Pancreas (tissue), 10 donors: Measurements from ENCODE around the gene DTNB. TPM values are rescaled to one million over a fixed set of nuclear protein-coding genes. Genes with fewer than 3 reads are reported as not detected.
A peak's percentile ranks its signal among the peaks of the same experiment; 100 is the strongest.
"Not testable (repeated sequence)": the region's sequence is repeated elsewhere in the genome, so short reads cannot be mapped to it uniquely, and the experiment has no call there.

Experiments
- ATAC-seq, 4 donors: fragments of 200-7000 bp; cut with Tn5 transposase; one replicate each; pipeline versions ENCODE4 v1.8.0 to v1.9.1; 2020; ENCODE audit warnings: mild to moderate bottlenecking in 4 of 4, moderate library complexity in 4 of 4
- DNase-seq, 6 donors: peaks; one replicate each; pipeline ENCODE4 v3.0.0-alpha.2; 2020
- FAIRE-seq: peaks from 2 replicates; lab custom pipeline; 2012; peaks lifted over from hg19 to GRCh38; lab: Jason Lieb, UNC
- H3K27ac ChIP-seq, 4 donors: fragments of 200-600 bp; sonication (generic); 1 replicate in 3 of 4; 2 replicates in 1 of 4; pipeline versions ENCODE4 v1.5.0 to v1.8.0; 2020
- H3K27me3 ChIP-seq, 4 donors: fragments of 200-600 bp; one replicate each; pipeline ENCODE4 v1.8.0; 2021
- H3K36me3 ChIP-seq, 3 donors: fragments of 200-600 bp; sonication (generic) in 1 of 3; one replicate each; pipeline versions ENCODE4 v1.5.0 to v1.8.0; 2020 to 2021
- H3K4me1 ChIP-seq, 3 donors: fragments of 200-600 bp; one replicate each; pipeline ENCODE4 v1.8.0; 2021
- H3K4me3 ChIP-seq, 4 donors: fragments of 200-600 bp; sonication (generic) in 2 of 4; one replicate each; pipeline versions ENCODE4 v1.5.0 to v1.8.0; 2020 to 2021
- H3K9me3 ChIP-seq, 4 donors: fragments of 200-600 bp; one replicate each; pipeline ENCODE4 v1.8.0; 2021
- CTCF ChIP-seq, 4 donors: fragments of 200-600 bp; sonication (generic) in 3 of 4; IDR thresholded peaks; one replicate each; pipeline versions ENCODE4 v1.5.0 to v1.8.0; 2021; ENCODE audit warnings: antibody characterized with exemption in 4 of 4
- WGBS, 2 donors: extraction: QIAGEN DNeasy Blood & Tissue Kit; methylation state at CpG; one replicate each; pipeline ENCODE4 v1.1.7; 2013; 5-methylcytosine and 5-hydroxymethylcytosine counted together
- intact Hi-C, 3 donors: fragments of 100-400 bp; cut with DNase I; formaldehyde crosslinking; loops; one replicate each; pipeline versions ENCODE4 v1.11.1 to v1.14.2; 2022
- polyA plus RNA-seq, 2 donors: library from polyadenylated mRNA; stranded (reverse); fragments of 200-250 nt; gene quantifications; one replicate each; pipeline ENCODE4 v1.2.3, GENCODE V29; 2013
- total RNA-seq, 6 donors: library from RNA; stranded (reverse); fragmentation: NEBNext Ultra II Directional in 4 of 6; extraction: Animal tissue kit (Norgen Biotek cat#: 25700) in 4 of 6; gene quantifications; one replicate each; pipeline versions ENCODE4 v1.2.1 to v1.2.4, GENCODE V29; 2021 to 2023
- donor health status: healthy with polysubstance abuse.
- donor health status: DM: no; HTN: no; CAD: no; lungs with moderate emphysema.
- donor health status: DM: no; HTN: no; CAD: no.
- donor health status: control.
- donor health status: control.
- donor health status: Bipolar disorder and iron deficiency.
- donor health status: DM: yes; HTN: yes; CAD: no.
- donor health status: DM: no; HTN: no; CAD: no.
- donor health status: DM: no; HTN: no; CAD: no.
- donor health status: DM: yes; HTN: yes; CAD: no.

The DTNB gene
- total and polyA plus RNA-seq, 8 donors: 10.8 to 27.8 (median 15.1) TPM

- no peak for DNase-seq
- Histone ChIP-seq H3K4me3 (no peak overlapping the region), H3K27ac (no peak overlapping the region), H3K27me3 (no peaks in the 10 kb centered on the region), H3K4me1 (no peaks in the 10 kb centered on the region), H3K9me3 (no peaks in the 10 kb centered on the region), H3K36me3 (no peaks in the 10 kb centered on the region)
- intact Hi-C loops: no loop called here
- ATAC-seq: no peak
- TF ChIP-seq CTCF (IDR thresholded peaks at IDR 0.05): no peak
- WGBS, 2 donors: 92 to 97% methylated on average over 2 of the region's 2 CpGs
- no peak for FAIRE-seq
Observed at GRCh38 chr2:25537526-25537925, 135.9 kb downstream of the DTNB start.

GRCh38 chr2:25535411-25536289, 137.7 kb downstream of the DTNB start:
- H3K27ac ChIP-seq, intact Hi-C loops, ATAC-seq, H3K9me3 ChIP-seq, H3K27me3 ChIP-seq, H3K36me3 ChIP-seq, H3K4me1 ChIP-seq, H3K4me3 ChIP-seq, FAIRE-seq: not testable (repeated sequence)
- WGBS, 2 donors: 98% methylated on average over 49 to 52 of the region's 52 CpGs
- DNase-seq: peak in 1 of 6 donors; percentile 54

- H3K4me3 ChIP-seq, FAIRE-seq, H3K27ac ChIP-seq, H3K27me3 ChIP-seq, ATAC-seq, intact Hi-C loops, H3K4me1 ChIP-seq, H3K36me3 ChIP-seq, H3K9me3 ChIP-seq: not testable (repeated sequence)
- DNase-seq: peak in 1 of 6 donors; percentile 49
- WGBS, 2 donors: 98 to 99% methylated on average over 22 of the region's 22 CpGs
Observed at GRCh38 chr2:25534937-25535336, 138.4 kb downstream of the DTNB start.

GRCh38 chr2:25534455-25534854, 138.9 kb downstream of the DTNB start:
- Histone ChIP-seq H3K4me3 (no peak overlapping the region), H3K27ac (no peak overlapping the region), H3K9me3 (no peaks in the 10 kb centered on the region), H3K4me1 (no peaks in the 10 kb centered on the region), H3K27me3 (no peaks in the 10 kb centered on the region), H3K36me3 (no peaks in the 10 kb centered on the region)
- intact Hi-C loops: no loop called here
- FAIRE-seq (no peak), ATAC-seq (no peak), DNase-seq (peak in 1 of 6 donors; percentile 72)
- WGBS, 2 donors: 98 to 100% methylated on average over 26 of the region's 26 CpGs
- TF ChIP-seq CTCF (IDR thresholded peaks at IDR 0.05): no peak

GRCh38 chr2:25533771-25534170, 139.6 kb downstream of the DTNB start:
- H3K4me1 ChIP-seq, FAIRE-seq, H3K9me3 ChIP-seq, intact Hi-C loops, DNase-seq, ATAC-seq, H3K36me3 ChIP-seq, H3K4me3 ChIP-seq, H3K27ac ChIP-seq, H3K27me3 ChIP-seq: not testable (repeated sequence)
- 79 to 87% methylated on average over 5 of the region's 5 CpGs for WGBS, 2 donors

GRCh38 chr2:25532521-25532920, 140.9 kb downstream of the DTNB start:
- H3K9me3 ChIP-seq: no peaks in the 10 kb centered on the region
- WGBS, 2 donors: 48 to 53% methylated on average over 2 of the region's 2 CpGs
- no peaks in the 10 kb centered on the region for H3K36me3 ChIP-seq
- no peak overlapping the region for H3K27ac ChIP-seq
- no peak for ATAC-seq
- no peak for DNase-seq
- FAIRE-seq: no peak
- intact Hi-C loops: no loop called here
- no peaks in the 10 kb centered on the region for H3K4me1 ChIP-seq
- no peaks in the 10 kb centered on the region for H3K27me3 ChIP-seq
- TF ChIP-seq CTCF (IDR thresholded peaks at IDR 0.05): no peak
- no peak overlapping the region for H3K4me3 ChIP-seq
